ENCODE data around the gene FIGNL2.

The FIGNL2 gene

GRCh38 chr12:51848326-51848727, at the start of gene FIGNL2:
TSS of gene FIGNL2 (minus strand) at chr12:51848718. CDS start at chr12:51822413, 26,305 bp downstream.
- TF ChIP-seq MAX (IDR thresholded peaks at IDR 0.05; ENCODE audit: low read depth, low read length): no peak
- TF ChIP-seq POLR2A (IDR thresholded peaks at IDR 0.05; ENCODE audit: extremely low read depth, insufficient read length): no peak
- no peak for TF ChIP-seq MYC (IDR thresholded peaks at IDR 0.05; ENCODE audit: low read depth, low read length)
- no peak for TF ChIP-seq CTCF (IDR thresholded peaks at IDR 0.05; ENCODE audit: low read depth, low read length)
- no peak within 1 kb of the TSS for H3K4me3 ChIP-seq (ENCODE audit: low read depth, low read length)
- DNase-seq (ENCODE audit: low read depth): no peak

GRCh38 chr12:51897181-51897580, 48.7 kb upstream of the FIGNL2 start:
- no peak overlapping the region for H3K4me3 ChIP-seq (ENCODE audit: low read depth, low read length)
- TF ChIP-seq MAX (IDR thresholded peaks at IDR 0.05; ENCODE audit: low read depth, low read length): no peak
- TF ChIP-seq POLR2A (IDR thresholded peaks at IDR 0.05; ENCODE audit: extremely low read depth, insufficient read length): no peak
- TF ChIP-seq CTCF (IDR thresholded peaks at IDR 0.05; ENCODE audit: low read depth, low read length): no peak
- no peak for TF ChIP-seq MYC (IDR thresholded peaks at IDR 0.05; ENCODE audit: low read depth, low read length)
- DNase-seq (ENCODE audit: low read depth): no peak

- H3K4me3 ChIP-seq (ENCODE audit: low read depth, low read length): no peak overlapping the region
- DNase-seq (ENCODE audit: low read depth): no peak
- TF ChIP-seq MYC (IDR thresholded peaks at IDR 0.05; ENCODE audit: low read depth, low read length) (no peak), MAX (IDR thresholded peaks at IDR 0.05; ENCODE audit: low read depth, low read length) (no peak), CTCF (IDR thresholded peaks at IDR 0.05; ENCODE audit: low read depth, low read length) (no peak), POLR2A (IDR thresholded peaks at IDR 0.05; ENCODE audit: extremely low read depth, insufficient read length) (no peak)
These were observed 47.7 kb upstream of the FIGNL2 start for GRCh38 chr12:51896236-51896635.

- no peak for TF ChIP-seq CTCF (IDR thresholded peaks at IDR 0.05; ENCODE audit: low read depth, low read length)
- TF ChIP-seq MYC (IDR thresholded peaks at IDR 0.05; ENCODE audit: low read depth, low read length): no peak
- TF ChIP-seq MAX (IDR thresholded peaks at IDR 0.05; ENCODE audit: low read depth, low read length): no peak
- no peak for TF ChIP-seq POLR2A (IDR thresholded peaks at IDR 0.05; ENCODE audit: extremely low read depth, insufficient read length)
- no peak overlapping the region for H3K4me3 ChIP-seq (ENCODE audit: low read depth, low read length)
- no peak for DNase-seq (ENCODE audit: low read depth)
These were observed 47.0 kb upstream of the FIGNL2 start for GRCh38 chr12:51895378-51896135.

GRCh38 chr12:51893786-51894185, 45.3 kb upstream of the FIGNL2 start:
- no peak for DNase-seq (ENCODE audit: low read depth)
- no peak for TF ChIP-seq CTCF (IDR thresholded peaks at IDR 0.05; ENCODE audit: low read depth, low read length)
- no peak for TF ChIP-seq MYC (IDR thresholded peaks at IDR 0.05; ENCODE audit: low read depth, low read length)
- TF ChIP-seq MAX (IDR thresholded peaks at IDR 0.05; ENCODE audit: low read depth, low read length): no peak
- TF ChIP-seq POLR2A (IDR thresholded peaks at IDR 0.05; ENCODE audit: extremely low read depth, insufficient read length): no peak
- H3K4me3 ChIP-seq (ENCODE audit: low read depth, low read length): no peak overlapping the region
